ENCODE results near the gene RBM10.
A peak's percentile ranks its signal among the peaks of the same experiment; 100 is the strongest.

The RBM10 gene

DNA sequence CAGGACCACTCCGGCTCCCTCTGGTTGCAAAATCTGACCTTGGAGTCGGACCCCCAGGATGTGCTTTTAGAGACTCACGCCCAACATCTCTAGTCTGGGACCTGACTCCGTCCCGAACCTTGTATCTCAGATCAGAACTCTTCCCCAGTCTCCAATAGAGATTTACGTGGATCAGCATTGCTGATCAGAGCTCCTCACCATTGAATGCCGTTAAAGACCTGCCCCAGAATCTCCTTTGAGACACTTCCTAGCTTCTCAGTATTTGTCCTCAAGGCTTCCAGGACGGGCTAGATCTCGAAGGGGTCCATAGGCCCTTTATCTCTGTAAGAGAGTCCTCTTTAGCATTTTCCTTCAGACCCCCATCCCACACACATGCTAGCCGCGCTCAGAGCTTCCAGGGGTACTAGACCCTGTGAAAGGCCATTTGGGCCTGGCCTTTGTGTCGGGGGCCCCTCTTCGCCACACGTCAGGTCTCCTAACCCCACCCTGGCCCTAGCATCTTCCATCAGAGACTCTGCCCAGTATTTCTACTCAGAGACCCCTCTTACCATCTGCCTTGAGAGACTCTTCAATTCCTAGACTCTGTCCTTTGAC lies 49.3 kb downstream of the RBM10 start:
- TF ChIP-seq, protein P1, sequence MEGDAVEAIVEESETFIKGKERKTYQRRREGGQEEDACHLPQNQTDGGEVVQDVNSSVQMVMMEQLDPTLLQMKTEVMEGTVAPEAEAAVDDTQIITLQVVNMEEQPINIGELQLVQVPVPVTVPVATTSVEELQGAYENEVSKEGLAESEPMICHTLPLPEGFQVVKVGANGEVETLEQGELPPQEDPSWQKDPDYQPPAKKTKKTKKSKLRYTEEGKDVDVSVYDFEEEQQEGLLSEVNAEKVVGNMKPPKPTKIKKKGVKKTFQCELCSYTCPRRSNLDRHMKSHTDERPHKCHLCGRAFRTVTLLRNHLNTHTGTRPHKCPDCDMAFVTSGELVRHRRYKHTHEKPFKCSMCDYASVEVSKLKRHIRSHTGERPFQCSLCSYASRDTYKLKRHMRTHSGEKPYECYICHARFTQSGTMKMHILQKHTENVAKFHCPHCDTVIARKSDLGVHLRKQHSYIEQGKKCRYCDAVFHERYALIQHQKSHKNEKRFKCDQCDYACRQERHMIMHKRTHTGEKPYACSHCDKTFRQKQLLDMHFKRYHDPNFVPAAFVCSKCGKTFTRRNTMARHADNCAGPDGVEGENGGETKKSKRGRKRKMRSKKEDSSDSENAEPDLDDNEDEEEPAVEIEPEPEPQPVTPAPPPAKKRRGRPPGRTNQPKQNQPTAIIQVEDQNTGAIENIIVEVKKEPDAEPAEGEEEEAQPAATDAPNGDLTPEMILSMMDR (conservative IDR thresholded peaks at IDR 0.05; ENCODE audit: low read depth, low read length) = no peak
- no peak for DNase-seq (ENCODE audit: low read depth)
- peak overlapping the region; percentile 92 for H3K4me3 ChIP-seq (ENCODE audit: low read length)

- no peak for DNase-seq (ENCODE audit: low read depth)
- TF ChIP-seq, protein P1 (conservative IDR thresholded peaks at IDR 0.05; ENCODE audit: low read depth, low read length) = no peak
- peak overlapping the region; percentile 6 for H3K4me3 ChIP-seq (ENCODE audit: low read length)
Observed at GRCh38 chrX:47196098-47196497, 51.1 kb downstream of the RBM10 start.

GRCh38 chrX:47197526-47197925 lies 52.5 kb downstream of the RBM10 start:
- H3K4me3 ChIP-seq (ENCODE audit: low read length) = peak overlapping the region; percentile 7
- no peak for DNase-seq (ENCODE audit: low read depth)
- TF ChIP-seq, protein P1 (conservative IDR thresholded peaks at IDR 0.05; ENCODE audit: low read depth, low read length) = no peak

GRCh38 chrX:47198026-47198686 lies 53.1 kb downstream of the RBM10 start:
- DNase-seq (ENCODE audit: low read depth) = peak; percentile 39
- TF ChIP-seq, protein P1 (conservative IDR thresholded peaks at IDR 0.05; ENCODE audit: low read depth, low read length) = no peak
- H3K4me3 ChIP-seq (ENCODE audit: low read length) = peak overlapping the region; percentile 7

DNA sequence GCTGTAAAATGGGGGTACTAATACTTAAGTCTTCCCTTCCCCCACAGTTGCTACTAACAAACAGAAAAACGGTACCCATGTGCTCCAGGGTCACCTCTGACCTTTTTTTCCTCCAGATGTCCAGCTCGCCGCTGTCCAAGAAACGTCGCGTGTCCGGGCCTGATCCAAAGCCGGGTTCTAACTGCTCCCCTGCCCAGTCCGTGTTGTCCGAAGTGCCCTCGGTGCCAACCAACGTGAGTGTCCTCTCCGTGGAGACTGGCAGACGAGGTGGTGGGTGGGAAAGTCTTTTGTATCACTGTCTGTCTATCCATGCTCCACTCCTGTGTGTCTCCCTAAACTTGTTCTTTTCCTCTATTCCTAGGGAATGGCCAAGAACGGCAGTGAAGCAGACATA lies 53.7 kb downstream of the RBM10 start:
- DNase-seq (ENCODE audit: low read depth) = no peak
- TF ChIP-seq, protein P1 (conservative IDR thresholded peaks at IDR 0.05; ENCODE audit: low read depth, low read length) = no peak
- H3K4me3 ChIP-seq (ENCODE audit: low read length) = no peak overlapping the region

DNA sequence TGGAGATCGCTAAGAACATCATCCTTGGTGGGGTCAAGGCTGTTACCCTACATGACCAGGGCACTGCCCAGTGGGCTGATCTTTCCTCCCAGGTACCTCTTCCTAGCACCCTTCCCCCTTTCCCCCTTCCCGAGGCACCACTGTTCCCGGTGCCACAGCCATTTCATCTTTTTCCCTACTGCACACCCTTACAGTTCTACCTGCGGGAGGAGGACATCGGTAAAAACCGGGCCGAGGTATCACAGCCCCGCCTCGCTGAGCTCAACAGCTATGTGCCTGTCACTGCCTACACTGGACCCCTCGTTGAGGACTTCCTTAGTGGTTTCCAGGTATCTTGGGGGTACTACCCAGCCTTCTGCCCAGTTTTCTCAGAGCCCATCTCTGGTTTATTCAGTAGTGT lies 54.3 kb downstream of the RBM10 start:
- TF ChIP-seq, protein P1 (conservative IDR thresholded peaks at IDR 0.05; ENCODE audit: low read depth, low read length) = no peak
- no peak for DNase-seq (ENCODE audit: low read depth)
- no peak overlapping the region for H3K4me3 ChIP-seq (ENCODE audit: low read length)
